Activated CD8-positive, alpha-beta memory T cell treated with anti-CD3 and anti-CD28 coated beads for 24 hours (primary cell): ENCODE results near the gene ZYG11A.

Experiments
- DNase-seq: peaks from one replicate; pipeline ENCODE4 v3.0.0-alpha.2; 2020

ZYG11A gene

GRCh38 chr1:52919051-52919722 is 76.6 kb downstream of the ZYG11A start:
- no peak for DNase-seq

GRCh38 chr1:52919723-52920483 is 77.3 kb downstream of the ZYG11A start:
- DNase-seq = no peak

GRCh38 chr1:52920791-52921291 is 78.3 kb downstream of the ZYG11A start:
- no peak for DNase-seq

- DNase-seq = no peak
Observed at GRCh38 chr1:52925571-52926005, 83.0 kb downstream of the ZYG11A start.

GRCh38 chr1:52926864-52927211 is 84.3 kb downstream of the ZYG11A start:
- no peak for DNase-seq

GRCh38 chr1:52927212-52928014 is 84.9 kb downstream of the ZYG11A start, which contains the start of gene SCP2:
SCP2 (plus strand) TSS chr1:52927276; CDS start chr1:52927397, 121 bp downstream.
- DNase-seq = peak; percentile 92

GRCh38 chr1:52928015-52928404 is 85.5 kb downstream of the ZYG11A start:
- no peak for DNase-seq

GRCh38 chr1:52929019-52929418 is 86.5 kb downstream of the ZYG11A start:
- DNase-seq = no peak

GRCh38 chr1:52937433-52938182 is 95.0 kb downstream of the ZYG11A start:
- no peak for DNase-seq

- DNase-seq = no peak
Observed at GRCh38 chr1:52938183-52938451, 95.6 kb downstream of the ZYG11A start.

- no peak for DNase-seq
Observed at GRCh38 chr1:52943876-52944416, 101.4 kb downstream of the ZYG11A start.

GRCh38 chr1:52944566-52944965 is 102.0 kb downstream of the ZYG11A start:
- DNase-seq = no peak
